Motor neuron (in vitro differentiated cells): Measurements from ENCODE around the gene PRDM8. TPM values are rescaled to one million over a fixed set of nuclear protein-coding genes. Genes with fewer than 3 reads are reported as not detected.
"Not testable (repeated sequence)": the region's sequence is repeated elsewhere in the genome, so short reads cannot be mapped to it uniquely, and the experiment has no call there.

ENCODE experiments used
- ATAC-seq, 8 experiments: fragments of 200-7000 bp; cut with Tn5 transposase; replicated peaks in 6 of 8; 2 replicates each; pipeline ENCODE4 v1.8.0; 2021; ENCODE audit warnings: mild to moderate bottlenecking in 8 of 8, moderate library complexity in 8 of 8
- H3K27ac ChIP-seq, 2 donors: fragments of 250-450 bp; sonication (Bioruptor Pico); 2 replicates each; pipeline ENCODE4 v1.9.0; 2021; ENCODE audit warnings: antibody characterized with exemption in 2 of 2, mild to moderate bottlenecking in 2 of 2, moderate library complexity in 1 of 2
- H3K4me1 ChIP-seq, 2 donors: fragments of 250-450 bp; sonication (Bioruptor Pico); replicated peaks in 1 of 2; 2 replicates each; pipeline ENCODE4 v1.6.1; 2021; ENCODE audit warnings: antibody characterized with exemption in 2 of 2, mild to moderate bottlenecking in 2 of 2, moderate library complexity in 1 of 2
- H3K4me3 ChIP-seq, 5 donors: fragments of 250-450 bp; sonication (Bioruptor Pico); 2 replicates each; pipeline ENCODE4 v1.9.0; 2021; ENCODE audit warnings: antibody characterized with exemption in 5 of 5, mild to moderate bottlenecking in 5 of 5, moderate library complexity in 4 of 5
- WGBS, 10 experiments: fragments of 450-650 bp; shearing (Covaris generic); methylation state at CpG; one replicate each; pipeline ENCODE4 v1.0.0; 2022; 5-methylcytosine and 5-hydroxymethylcytosine counted together
- in situ Hi-C, 9 experiments: fragments of 400-800 bp; cut with MboI; loops; one replicate each; pipeline ENCODE4 v1.15.0; 2021; ENCODE audit warnings: low sequenced_read_pairs in 9 of 9, low pct_unique_long_range_greater_than_20kb in 2 of 9; ENCODE audit not compliant: unreplicated experiment in 9 of 9
- total RNA-seq, 8 experiments: library from RNA; unstranded; fragments of 300-600 nt; gene quantifications; 2 replicates each; pipeline versions ENCODE4 v1.2.3 to v1.2.4, GENCODE V29; 2022

The PRDM8 gene
- total RNA-seq, 8 experiments from 2014 or later, result 0.91 to 62.4 (median 21.7) TPM

DNA sequence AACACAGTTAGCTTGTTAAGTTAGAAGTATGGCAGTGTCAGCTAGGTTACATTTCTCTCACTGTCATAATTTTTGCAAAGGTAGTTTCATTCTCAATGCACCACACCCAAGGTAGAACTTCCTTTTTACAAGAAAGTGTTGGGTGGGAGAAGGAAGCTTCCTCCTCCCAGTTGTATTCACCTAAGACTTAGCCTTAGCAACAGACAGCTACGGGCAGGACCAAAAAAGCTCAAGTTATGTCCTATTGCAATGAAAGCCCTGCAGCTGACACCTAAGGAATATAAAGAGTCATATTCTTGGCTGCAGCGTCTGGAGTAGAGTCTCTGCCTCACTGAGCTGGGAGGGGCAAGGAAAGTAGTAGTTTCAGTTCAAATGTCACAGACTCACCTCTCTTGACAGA lies 25.1 kb upstream of the PRDM8 start:
- no peak overlapping the region for H3K4me3 ChIP-seq
- ATAC-seq, result peak in 2 of 8 experiments; percentile 20 to 83
- H3K4me1 ChIP-seq, result no peaks in the 10 kb centered on the region
- 63 to 100% (median 86%) methylated on average over 1 to 2 of the region's 2 CpGs; no CpG with 5 or more reads in 4 of the 10 experiments for WGBS, 10 experiments
- H3K27ac ChIP-seq, result no peak overlapping the region
- in situ Hi-C loops, result no loop called here

GRCh38 chr4:80173401-80173800 lies 23.9 kb upstream of the PRDM8 start:
- Histone ChIP-seq H3K27ac (no peak overlapping the region), H3K4me3 (no peak overlapping the region), H3K4me1 (no peaks in the 10 kb centered on the region)
- in situ Hi-C loops, result no loop called here
- ATAC-seq, result peak in 2 of 8 experiments; percentile 18 to 42

DNA sequence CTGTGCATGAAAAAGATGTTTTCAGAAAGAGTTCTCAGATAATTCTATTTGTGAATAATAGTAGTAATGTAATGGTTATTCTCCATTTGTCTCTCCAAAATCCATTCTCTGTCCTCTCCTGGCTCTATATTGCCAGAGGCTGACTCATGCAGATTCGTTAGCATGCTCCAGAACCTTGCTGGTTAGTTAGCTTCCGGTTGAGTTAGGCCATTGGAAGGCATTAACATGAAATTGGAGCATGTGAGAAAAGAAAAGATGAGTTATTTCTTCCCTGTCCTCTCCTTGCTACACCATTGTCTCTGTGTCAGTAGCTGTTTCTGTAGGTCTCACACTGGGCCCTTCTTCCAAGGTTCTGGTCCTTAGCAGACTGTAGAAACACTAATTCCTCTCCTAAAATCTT lies 23.5 kb upstream of the PRDM8 start:
- H3K4me1 ChIP-seq, result no peaks in the 10 kb centered on the region
- peak in 3 of 8 experiments; percentile 14 to 99 (median 87) for ATAC-seq
- H3K4me3 ChIP-seq, result no peak overlapping the region
- in situ Hi-C loops, result no loop called here
- no peak overlapping the region for H3K27ac ChIP-seq
- 0 to 72% (median 45%) methylated on average over 1 to 2 of the region's 2 CpGs; no CpG with 5 or more reads in 4 of the 10 experiments for WGBS, 10 experiments

DNA sequence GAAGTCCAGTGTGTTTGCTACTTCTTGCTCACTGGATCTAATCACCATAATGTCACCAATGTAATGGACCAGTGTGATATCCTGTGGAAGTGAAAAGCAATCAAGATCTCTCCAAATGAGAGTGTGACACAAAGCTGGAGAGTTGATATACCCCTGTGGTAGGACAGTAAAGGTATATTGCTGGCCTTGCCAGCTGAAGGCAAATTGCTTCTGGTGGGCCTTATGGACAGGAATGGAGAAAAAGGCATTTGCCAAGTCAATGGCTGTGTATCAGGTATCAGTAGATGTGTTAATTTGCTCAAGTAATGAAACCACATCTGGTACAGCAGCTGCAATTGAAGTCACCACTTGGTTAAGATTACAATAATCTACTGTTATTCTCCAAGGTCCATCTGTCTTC lies 19.5 kb upstream of the PRDM8 start:
- in situ Hi-C loops, result loop anchor here in 4 of 9 experiments (25.0 kb wide), 5 partner anchors 90 to 1240 kb away; partner anchors contain the start of genes BMP3 (in 1 of the 4) and PAQR3 (in 1 of the 4)
- H3K4me1 ChIP-seq, H3K27ac ChIP-seq, ATAC-seq, H3K4me3 ChIP-seq: not testable (repeated sequence)

- no peak for ATAC-seq
- no peak overlapping the region for H3K27ac ChIP-seq
- in situ Hi-C loops, result loop anchor here in 4 of 9 experiments (25.0 kb wide), 5 partner anchors 92 to 1242 kb away; partner anchors contain the start of genes BMP3 (in 1 of the 4) and PAQR3 (in 1 of the 4)
- no peak overlapping the region for H3K4me3 ChIP-seq
- H3K4me1 ChIP-seq, result peaks cover 0 to 3% of the 10 kb centered on the region in 2 donors
- WGBS, 10 experiments, result 80 to 100% (median 91%) methylated on average over 1 to 4 of the region's 4 CpGs
Observed at GRCh38 chr4:80178964-80179363, 18.3 kb upstream of the PRDM8 start.

DNA sequence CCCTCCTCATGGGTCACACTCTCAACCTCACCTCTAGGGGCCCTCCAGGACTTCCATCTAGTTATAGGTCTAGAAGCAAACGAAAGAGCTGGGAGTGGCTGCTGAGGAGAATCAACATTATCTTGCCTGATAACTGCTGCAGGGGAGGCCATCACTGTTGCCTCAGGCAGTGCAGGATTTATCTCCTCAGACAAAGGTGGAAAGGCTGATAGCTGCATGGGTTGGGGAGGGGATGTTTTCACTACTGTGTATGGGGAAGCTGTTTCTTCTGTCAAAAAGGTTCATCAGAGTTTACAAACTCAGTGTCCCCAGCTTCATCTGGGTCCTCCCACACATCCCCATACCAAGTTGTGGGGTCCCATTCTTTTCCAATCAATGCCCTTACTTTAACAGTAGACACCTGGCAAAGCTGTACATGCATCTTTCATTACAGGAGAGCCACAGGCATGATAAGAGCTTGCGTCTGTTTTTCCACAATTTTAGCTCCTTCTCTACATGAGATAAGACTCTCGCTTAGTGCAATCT lies 17.6 kb upstream of the PRDM8 start:
- no peak for ATAC-seq
- H3K27ac ChIP-seq, result no peak overlapping the region
- in situ Hi-C loops, result loop anchor here in 4 of 9 experiments (25.0 kb wide), 5 partner anchors 92 to 1242 kb away; partner anchors contain the start of genes BMP3 (in 1 of the 4) and PAQR3 (in 1 of the 4)
- peaks cover 0 to 3% of the 10 kb centered on the region in 2 donors for H3K4me1 ChIP-seq
- no peak overlapping the region for H3K4me3 ChIP-seq
- WGBS, 10 experiments, result 60 to 100% (median 100%) methylated on average over 1 to 3 of the region's 3 CpGs; no CpG with 5 or more reads in 3 of the 10 experiments

DNA sequence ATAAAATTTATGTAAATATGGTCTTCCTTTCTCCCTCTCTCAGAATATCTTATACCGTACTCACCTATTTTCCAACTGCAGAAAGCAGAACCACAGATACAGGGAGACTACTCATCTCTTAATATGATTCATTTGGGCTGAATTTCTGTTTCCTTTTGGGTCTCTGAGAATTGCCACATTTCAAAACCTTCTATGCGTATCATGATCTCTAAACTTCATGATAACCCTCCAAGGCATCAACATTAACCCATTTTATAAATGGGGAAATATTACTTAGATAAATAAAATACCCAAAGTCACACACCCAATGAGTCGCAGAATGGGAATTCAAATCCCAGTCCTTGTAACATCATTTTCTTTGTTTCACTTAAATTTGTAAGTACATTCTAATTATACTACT lies 16.6 kb upstream of the PRDM8 start:
- no peak overlapping the region for H3K4me3 ChIP-seq
- in situ Hi-C loops, result loop anchor here in 4 of 9 experiments (25.0 kb wide), 5 partner anchors 93 to 1243 kb away; partner anchors contain the start of genes BMP3 (in 1 of the 4) and PAQR3 (in 1 of the 4)
- no peak for ATAC-seq
- H3K27ac ChIP-seq, result no peak overlapping the region
- H3K4me1 ChIP-seq, result peaks cover 8 to 11% of the 10 kb centered on the region in 2 donors
- WGBS, 10 experiments, result 29 to 100% (median 83%) methylated on average over 1 to 3 of the region's 3 CpGs; no CpG with 5 or more reads in 1 of the 10 experiments

GRCh38 chr4:80182237-80182866 lies 15.0 kb upstream of the PRDM8 start:
- in situ Hi-C loops, result loop anchor here in 4 of 9 experiments (25.0 kb wide), 5 partner anchors 95 to 1245 kb away; partner anchors contain the start of genes BMP3 (in 1 of the 4) and PAQR3 (in 1 of the 4)
- ATAC-seq, result no peak
- Histone ChIP-seq H3K4me1 (peaks cover 22 to 25% of the 10 kb centered on the region in 2 donors), H3K4me3 (no peak overlapping the region), H3K27ac (no peak overlapping the region)
- 11 to 65% (median 42%) methylated on average over 1 to 9 of the region's 10 CpGs; no CpG with 5 or more reads in 3 of the 10 experiments for WGBS, 10 experiments

- H3K4me1 ChIP-seq, result peaks cover 22 to 30% of the 10 kb centered on the region in 2 donors
- peak overlapping the region; percentile 34 to 45 (median 41) for H3K4me3 ChIP-seq
- WGBS, 10 experiments, result 10 to 42% (median 27%) methylated on average over 1 to 6 of the region's 54 CpGs; no CpG with 5 or more reads in 6 of the 10 experiments
- peak; percentile 63 to 82 (median 70) for ATAC-seq
- peak overlapping the region in 1 of 2 donors; percentile 58 for H3K27ac ChIP-seq
- in situ Hi-C loops, result loop anchor here in 4 of 9 experiments (25.0 kb wide), 5 partner anchors 96 to 1246 kb away; partner anchors contain the start of genes BMP3 (in 1 of the 4) and PAQR3 (in 1 of the 4)
Observed at GRCh38 chr4:80183250-80184052, 13.9 kb upstream of the PRDM8 start.

- in situ Hi-C loops, result loop anchor here in 4 of 9 experiments (25.0 kb wide), 5 partner anchors 97 to 1247 kb away; partner anchors contain the start of genes BMP3 (in 1 of the 4) and PAQR3 (in 1 of the 4)
- ATAC-seq, result peak; percentile 88 to 98 (median 91)
- Histone ChIP-seq H3K4me3 (peak overlapping the region; percentile 34 to 45 (median 41)), H3K4me1 (peaks cover 22 to 32% of the 10 kb centered on the region in 2 donors), H3K27ac (peak overlapping the region in 1 of 2 donors; percentile 59)
- WGBS, 10 experiments, result no CpG with 5 or more reads among the region's 46 CpGs
Observed at GRCh38 chr4:80184053-80184824, 13.1 kb upstream of the PRDM8 start.

DNA sequence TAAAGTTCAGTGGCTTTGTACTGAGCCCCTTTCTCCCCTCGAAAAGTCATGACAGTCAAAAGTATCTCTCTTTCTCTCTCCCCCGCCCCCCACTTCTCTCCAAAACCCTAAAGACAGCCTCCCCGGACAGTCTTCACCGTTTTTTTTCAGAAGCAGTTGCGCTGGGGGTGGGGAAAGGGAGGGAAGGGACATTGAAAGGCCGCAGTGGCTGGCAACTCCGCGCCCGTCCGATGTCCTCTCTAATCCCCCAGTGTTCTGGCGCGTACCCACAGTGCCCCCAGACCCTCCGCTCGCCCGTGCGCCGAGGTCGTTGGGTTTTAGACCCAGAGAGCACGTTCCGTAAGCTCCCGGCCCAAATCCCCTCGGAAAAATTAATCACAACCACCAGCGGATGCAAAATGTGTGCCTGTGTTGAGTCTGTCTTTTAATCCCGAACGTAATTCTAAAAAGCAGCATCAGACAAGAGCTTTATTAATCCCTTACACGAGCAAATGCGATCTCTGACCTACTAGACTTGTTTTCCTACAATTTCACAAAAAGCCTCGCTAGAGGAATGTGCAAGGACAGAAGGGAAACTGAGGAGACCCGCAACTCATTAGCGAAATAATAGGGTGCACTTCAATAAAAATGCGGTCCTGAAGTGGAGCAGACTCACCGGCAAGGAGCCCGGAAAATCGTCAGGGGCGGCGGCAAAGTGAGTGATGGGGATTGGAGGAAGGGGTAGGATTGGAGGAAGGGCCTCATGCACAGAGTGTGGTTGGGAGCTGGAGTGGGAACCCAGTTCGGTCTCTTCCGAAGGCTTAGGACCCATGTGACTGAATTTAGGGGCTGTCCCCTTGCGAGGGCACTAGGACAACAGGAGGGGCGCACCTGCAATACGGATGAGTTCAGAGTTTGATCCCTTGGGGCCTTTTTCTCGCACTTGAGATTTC lies 12.2 kb upstream of the PRDM8 start:
- H3K4me3 ChIP-seq, result peak overlapping the region; percentile 34 to 45 (median 41)
- peak overlapping the region in 1 of 2 donors; percentile 59 for H3K27ac ChIP-seq
- 0 to 64% (median 7%) methylated on average over 1 to 28 of the region's 42 CpGs; no CpG with 5 or more reads in 1 of the 10 experiments for WGBS, 10 experiments
- in situ Hi-C loops, result loop anchor here in 4 of 9 experiments (25.0 kb wide), 5 partner anchors 98 to 1248 kb away; partner anchors contain the start of genes BMP3 (in 1 of the 4) and PAQR3 (in 1 of the 4)
- peak in 1 of 8 experiments; percentile 11 for ATAC-seq
- peaks cover 31 to 41% of the 10 kb centered on the region in 2 donors for H3K4me1 ChIP-seq
